Gastrocnemius medialis (tissue), 4 donors: ENCODE measurements around the gene ELFN2. TPM values are rescaled to one million over a fixed set of nuclear protein-coding genes. Genes with fewer than 3 reads are reported as not detected.

Experiments
- ATAC-seq, 2 donors: fragments of 150-250 bp; one replicate each; pipeline ENCODE4 v1.9.1; 2016
- DNase-seq, 2 donors: peaks; one replicate each; pipeline ENCODE4 v3.0.0-alpha.2; 2019
- H3K27ac ChIP-seq, 4 donors: fragments of 200-600 bp; sonication (generic); 1 replicate in 1 of 4; 2 replicates in 3 of 4; pipeline ENCODE4 v1.5.1; 2016 to 2018; ENCODE audit warnings: mild to moderate bottlenecking in 2 of 4, moderate library complexity in 1 of 4
- H3K27me3 ChIP-seq, 3 donors: fragments of 200-600 bp; sonication (generic) in 2 of 3; 1 replicate in 1 of 3; 2 replicates in 2 of 3; pipeline versions ENCODE4 v1.5.1 to v1.6.0; 2016 to 2019; ENCODE audit warnings: mild to moderate bottlenecking in 1 of 3, moderate library complexity in 1 of 3
- H3K36me3 ChIP-seq, 2 donors: fragments of 200-600 bp; sonication (generic) in 1 of 2; one replicate each; pipeline ENCODE4 v1.5.1; 2017 to 2018
- H3K4me1 ChIP-seq, 2 donors: fragments of 200-600 bp; sonication (generic) in 1 of 2; one replicate each; pipeline ENCODE4 v1.5.1; 2016 to 2017; ENCODE audit warnings: mild to moderate bottlenecking in 2 of 2
- H3K4me3 ChIP-seq, 4 donors: fragments of 200-600 bp; sonication (generic) in 3 of 4; 1 replicate in 1 of 4; 2 replicates in 3 of 4; pipeline ENCODE4 v1.5.1; 2016 to 2019; ENCODE audit warnings: mild to moderate bottlenecking in 2 of 4
- H3K9me3 ChIP-seq, 3 donors: fragments of 200-600 bp; sonication (generic) in 2 of 3; 1 replicate in 1 of 3; 2 replicates in 2 of 3; pipeline ENCODE4 v1.5.1; 2016 to 2019
- CTCF ChIP-seq, 5 experiments: fragments of 450-650 bp in 3 of 5; fragments of 200-600 bp in 2 of 5; sonication (generic) in 2 of 5; IDR thresholded peaks in 4 of 5; conservative IDR thresholded peaks in 1 of 5; 1 replicate in 4 of 5; 2 replicates in 1 of 5; pipeline ENCODE4 v1.5.1; 2016 to 2019; ENCODE audit warnings: antibody characterized with exemption in 5 of 5, mild to moderate bottlenecking in 3 of 5, moderate library complexity in 3 of 5
- POLR2A ChIP-seq, 2 donors: fragments of 450-650 bp; IDR thresholded peaks; one replicate each; pipeline ENCODE4 v1.6.1; 2017; ENCODE audit warnings: antibody characterized with exemption in 2 of 2, mild to moderate bottlenecking in 2 of 2, moderate library complexity in 2 of 2
- in situ Hi-C, 4 donors: fragments of 200-750 bp; cut with MboI; loops; one replicate each; pipeline versions ENCODE4 v1.15.0 to v1.8.0; 2017; ENCODE audit warnings: low sequenced_read_pairs in 4 of 4
- intact Hi-C: fragments of 100-400 bp; cut with DNase I; formaldehyde crosslinking; loops from one replicate; pipeline ENCODE4 v1.15.1; 2023; ENCODE audit warnings: low total_unique reads
- total RNA-seq, 4 donors: library from RNA; depleted of rRNA; stranded (reverse); fragments of >200 nt; gene quantifications; one replicate each; pipeline versions ENCODE4 v1.1.0 to v1.2.3, GENCODE V29; 2016

ELFN2 gene
- total RNA-seq, 4 donors from 2014 or later = 0.02 to 0.03 TPM; not detected in 2

GRCh38 chr22:37370306-37370979, 56.8 kb downstream of the ELFN2 start:
- H3K9me3 ChIP-seq = no peaks in the 10 kb centered on the region
- H3K4me3 ChIP-seq = no peak overlapping the region
- peak; percentile 31 to 35 for DNase-seq
- intact Hi-C loops = no loop called here
- no peaks in the 10 kb centered on the region for H3K36me3 ChIP-seq
- H3K27me3 ChIP-seq = no peaks in the 10 kb centered on the region
- no peak overlapping the region for H3K27ac ChIP-seq
- in situ Hi-C loops = no loop called here
- no peak for ATAC-seq
- H3K4me1 ChIP-seq = no peaks in the 10 kb centered on the region
- TF ChIP-seq POLR2A (IDR thresholded peaks at IDR 0.05) = no peak
- no peak for TF ChIP-seq CTCF (IDR thresholded peaks at IDR 0.05 in 4 of 5, conservative IDR thresholded peaks at IDR 0.05 in 1 of 5)

DNA sequence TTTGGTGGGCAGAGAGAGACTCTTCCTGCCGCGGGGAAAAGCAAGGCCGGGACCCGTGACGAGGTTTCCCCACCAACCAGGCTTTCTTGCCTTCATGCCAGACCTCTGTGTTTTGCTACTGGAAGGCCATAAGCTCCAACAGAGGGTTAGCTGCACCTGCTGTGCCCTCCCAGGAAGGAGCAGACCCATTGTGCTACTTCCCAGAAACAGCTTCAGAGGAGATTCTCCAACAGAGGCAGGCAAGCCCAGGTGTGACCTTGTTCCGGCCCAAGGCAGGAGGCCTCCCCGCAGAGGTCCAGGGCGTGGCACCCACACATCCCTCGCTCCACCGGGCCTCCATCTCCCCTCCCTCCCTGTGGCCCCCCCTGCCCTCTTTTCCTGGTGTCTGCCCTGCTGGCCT, 57.8 kb downstream of the ELFN2 start:
- H3K4me1 ChIP-seq = no peaks in the 10 kb centered on the region
- DNase-seq (no peak), ATAC-seq (no peak)
- no peaks in the 10 kb centered on the region for H3K9me3 ChIP-seq
- H3K27ac ChIP-seq = no peak overlapping the region
- H3K4me3 ChIP-seq = no peak overlapping the region
- no peaks in the 10 kb centered on the region for H3K36me3 ChIP-seq
- in situ Hi-C loops = no loop called here
- intact Hi-C loops = no loop called here
- H3K27me3 ChIP-seq = no peaks in the 10 kb centered on the region
- TF ChIP-seq POLR2A (IDR thresholded peaks at IDR 0.05) (no peak), CTCF (IDR thresholded peaks at IDR 0.05 in 4 of 5, conservative IDR thresholded peaks at IDR 0.05 in 1 of 5) (no peak)

- no peak for TF ChIP-seq CTCF (IDR thresholded peaks at IDR 0.05 in 4 of 5, conservative IDR thresholded peaks at IDR 0.05 in 1 of 5)
- no peak for TF ChIP-seq POLR2A (IDR thresholded peaks at IDR 0.05)
- Histone ChIP-seq H3K36me3 (no peaks in the 10 kb centered on the region), H3K4me1 (no peaks in the 10 kb centered on the region), H3K27ac (no peak overlapping the region), H3K9me3 (no peaks in the 10 kb centered on the region), H3K4me3 (no peak overlapping the region), H3K27me3 (no peaks in the 10 kb centered on the region)
- DNase-seq = no peak
- in situ Hi-C loops (no loop called here), intact Hi-C loops (no loop called here)
- ATAC-seq = no peak
Observed at GRCh38 chr22:37368058-37368457, 59.2 kb downstream of the ELFN2 start.

GRCh38 chr22:37366601-37367000, 60.7 kb downstream of the ELFN2 start:
- no peaks in the 10 kb centered on the region for H3K36me3 ChIP-seq
- intact Hi-C loops = no loop called here

More at GRCh38 chr22:37366601-37367000, 60.7 kb downstream of the ELFN2 start:
- DNase-seq (no peak), ATAC-seq (no peak)
- H3K27me3 ChIP-seq = no peaks in the 10 kb centered on the region
- H3K4me1 ChIP-seq = no peaks in the 10 kb centered on the region
- TF ChIP-seq CTCF (IDR thresholded peaks at IDR 0.05 in 4 of 5, conservative IDR thresholded peaks at IDR 0.05 in 1 of 5) = no peak
- TF ChIP-seq POLR2A (IDR thresholded peaks at IDR 0.05) = no peak
- H3K9me3 ChIP-seq = no peaks in the 10 kb centered on the region
- H3K4me3 ChIP-seq = no peak overlapping the region
- no peak overlapping the region for H3K27ac ChIP-seq
- in situ Hi-C loops = no loop called here
